C4-2B (cell line): ENCODE measurements around the gene FTH1.

Source experiments
- H3K27ac ChIP-seq: fragments of 450-650 bp; 2 replicates; pipeline ENCODE4 v1.5.1; 2017
- CTCF ChIP-seq: fragments of 450-650 bp; conservative IDR thresholded peaks from 2 replicates; pipeline ENCODE4 v1.5.1; 2017; ENCODE audit warnings: mild to moderate bottlenecking
- ZFX ChIP-seq: fragments of 450-650 bp; IDR thresholded peaks from 2 replicates; pipeline ENCODE4 v1.6.1; 2017

The FTH1 gene

GRCh38 chr11:61928606-61929005 lies 38.8 kb downstream of the FTH1 start:
- TF ChIP-seq CTCF (no peak), ZFX (no peak)

DNA sequence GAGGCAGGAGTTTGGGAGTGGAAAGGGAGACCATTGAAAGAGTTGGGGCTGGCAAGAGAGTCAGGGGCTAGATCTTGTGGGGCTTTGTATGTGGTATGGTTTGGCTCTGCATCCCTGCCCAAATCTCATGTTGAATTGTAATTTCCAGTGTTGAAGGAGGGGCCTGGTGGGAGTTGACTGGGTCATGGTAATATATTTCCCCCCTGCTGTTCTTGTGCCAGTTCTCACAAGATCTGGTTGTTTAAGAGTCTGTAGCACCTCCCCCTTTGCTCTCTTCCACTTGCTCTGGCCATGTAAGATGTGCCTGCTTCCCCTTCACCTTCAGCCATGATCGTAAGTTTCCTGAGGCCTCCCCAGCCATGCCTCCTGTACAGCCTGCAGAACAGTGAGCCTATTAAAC lies 39.9 kb downstream of the FTH1 start:
- TF ChIP-seq CTCF (no peak), ZFX (no peak)
- H3K27ac ChIP-seq, result no peak overlapping the region

More at GRCh38 chr11:61928606-61929005, 38.8 kb downstream of the FTH1 start:
- no peak overlapping the region for H3K27ac ChIP-seq

- no peak for TF ChIP-seq ZFX
- no peak for TF ChIP-seq CTCF
- no peak overlapping the region for H3K27ac ChIP-seq
Observed at GRCh38 chr11:61926235-61926634, 41.2 kb downstream of the FTH1 start.

- no peak for TF ChIP-seq CTCF
- no peak for TF ChIP-seq ZFX
- H3K27ac ChIP-seq, result no peak overlapping the region
Observed at GRCh38 chr11:61925736-61926135, 41.7 kb downstream of the FTH1 start.

DNA sequence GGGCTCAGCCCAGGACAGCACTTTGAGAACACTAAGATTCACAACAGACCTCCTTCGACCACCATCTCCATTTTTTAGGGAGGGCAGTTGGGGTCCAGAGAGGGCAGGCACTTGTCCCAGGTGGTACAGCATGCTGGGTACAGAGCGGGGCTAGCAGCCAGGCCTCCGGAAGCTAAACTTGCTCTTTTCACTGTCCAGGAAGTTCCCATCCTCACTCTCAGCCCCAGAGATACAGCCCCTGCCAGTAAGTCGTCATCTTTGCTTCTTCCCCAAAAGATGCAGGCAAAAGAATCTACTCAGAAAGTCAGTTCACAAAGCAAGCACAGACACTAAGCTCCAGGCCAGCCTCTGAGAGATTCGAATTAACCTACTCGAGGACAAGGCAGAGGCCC lies 43.4 kb downstream of the FTH1 start:
- H3K27ac ChIP-seq, result no peak overlapping the region
- TF ChIP-seq ZFX (no peak), CTCF (no peak)

DNA sequence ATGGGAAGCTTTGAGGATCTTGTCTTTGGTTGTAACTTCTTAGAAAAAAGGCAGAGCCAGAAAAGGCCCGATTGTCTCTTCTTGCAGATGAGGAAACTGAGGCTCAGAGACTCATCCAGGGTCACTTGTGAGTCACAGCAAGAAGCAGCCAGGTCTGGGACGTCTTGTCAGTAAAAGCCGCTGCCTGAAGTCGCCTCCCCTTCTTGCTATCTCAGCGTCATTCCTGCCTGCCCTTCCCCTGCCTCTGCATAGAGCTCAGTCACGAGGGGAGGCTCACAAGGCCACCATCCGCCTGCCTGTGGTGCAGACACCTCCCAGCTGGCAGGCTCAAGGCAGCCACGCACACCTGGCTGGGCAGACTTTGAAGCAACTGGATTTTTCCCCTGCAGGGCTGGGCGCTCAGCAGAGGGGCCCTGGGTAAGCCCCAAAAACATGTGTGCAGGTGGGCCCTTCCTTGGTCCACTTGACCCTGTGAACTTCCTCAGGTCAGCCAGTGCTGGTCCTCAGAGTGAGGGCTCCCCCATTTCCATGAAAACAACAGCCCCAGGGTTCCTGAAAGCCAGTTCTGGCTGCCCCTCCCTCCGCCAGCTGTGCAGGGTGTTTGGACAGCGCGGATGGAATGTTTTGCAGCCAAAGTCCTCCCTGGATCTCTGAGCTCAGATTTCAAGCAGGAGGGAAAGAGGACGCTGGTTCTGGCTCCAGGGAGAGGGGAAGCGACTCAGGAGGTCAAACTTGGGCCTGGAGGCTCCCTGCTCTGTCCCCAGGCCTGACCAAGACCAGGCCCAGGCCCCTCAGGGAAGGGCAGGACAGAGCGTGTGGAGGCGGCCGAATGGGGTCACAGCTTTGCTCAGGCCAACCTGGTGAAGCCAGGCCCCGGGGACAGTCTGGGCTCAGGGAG lies 44.0 kb downstream of the FTH1 start:
- no peak overlapping the region for H3K27ac ChIP-seq
- TF ChIP-seq ZFX (no peak), CTCF (no peak)

DNA sequence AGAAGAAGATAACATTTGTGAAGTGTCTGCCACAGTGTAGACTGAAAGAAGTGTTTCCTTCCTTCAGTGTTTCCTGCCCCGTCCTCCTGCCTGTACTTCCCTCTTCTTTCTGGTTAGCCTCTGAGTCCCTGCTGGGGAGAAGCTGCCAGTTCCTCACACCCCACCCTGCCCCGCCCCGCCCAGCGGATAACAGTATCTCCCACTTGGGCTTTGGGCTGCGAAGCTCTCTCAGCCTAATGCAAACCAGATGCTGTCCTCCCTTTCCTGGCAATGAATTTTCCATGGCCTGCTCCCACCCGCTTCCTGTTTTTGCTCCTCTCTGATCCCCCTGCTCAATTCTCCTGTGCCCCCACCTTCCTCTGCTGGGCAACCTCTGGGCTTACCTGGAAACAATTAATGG lies 44.9 kb downstream of the FTH1 start:
- no peak overlapping the region for H3K27ac ChIP-seq
- TF ChIP-seq ZFX (no peak), CTCF (no peak)
